ENCODE results near the gene ZRANB1. TPM values are rescaled to one million over a fixed set of nuclear protein-coding genes. Genes with fewer than 3 reads are reported as not detected.

ZRANB1 gene
- total RNA-seq, 1 donor from 2014 or later, result 27.2 TPM

GRCh38 chr10:124993736-124994451, 52.0 kb downstream of the ZRANB1 start:
- no peak for DNase-seq (ENCODE audit: low read depth)

DNA sequence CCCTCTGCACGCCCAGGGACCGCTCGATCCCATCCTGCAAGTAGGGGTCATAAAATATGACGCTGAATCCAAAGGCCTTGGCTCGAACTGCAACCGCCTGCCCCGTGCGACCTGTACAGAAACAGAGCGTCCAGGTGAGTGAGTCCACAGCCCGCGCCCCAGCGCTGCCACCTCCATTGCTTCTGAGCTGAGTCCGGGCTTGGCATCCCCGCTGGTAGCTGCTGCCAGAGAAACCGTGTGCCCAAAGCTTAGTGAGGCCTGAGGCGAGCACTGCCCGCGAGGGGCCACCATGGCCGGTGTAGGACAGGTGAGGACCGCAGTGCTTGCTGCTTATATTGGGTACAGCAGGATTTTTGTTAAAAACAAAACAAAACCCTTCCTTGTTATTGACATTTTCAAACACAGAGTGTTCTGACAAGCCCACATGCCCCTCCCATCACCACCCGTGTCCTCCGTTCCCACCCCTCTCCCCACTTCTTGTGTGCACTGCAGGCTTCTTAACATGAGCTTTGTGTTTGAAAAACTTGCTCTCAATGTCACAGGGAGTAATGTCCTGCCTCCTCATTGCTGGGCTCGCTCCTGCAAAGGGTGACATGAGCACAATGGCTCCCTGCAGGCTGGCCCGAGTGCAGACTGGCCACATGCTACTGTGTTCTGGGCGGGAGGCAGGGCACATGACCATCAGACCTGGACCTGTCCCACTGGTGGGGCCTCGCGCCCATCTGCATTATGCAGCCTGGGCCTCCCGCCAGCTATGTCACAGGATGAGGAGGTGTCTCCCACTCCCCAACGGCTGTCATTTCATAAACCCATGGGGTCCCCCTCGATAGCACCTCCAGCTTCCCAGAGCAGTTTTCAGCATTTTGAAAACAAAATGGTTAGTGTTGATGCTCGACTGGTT, 52.9 kb downstream of the ZRANB1 start:
- DNase-seq (ENCODE audit: low read depth), result no peak

- no peak for DNase-seq (ENCODE audit: low read depth)
Measured at GRCh38 chr10:124995605-124996004, 53.7 kb downstream of the ZRANB1 start.

- DNase-seq (ENCODE audit: low read depth), result no peak
Measured at GRCh38 chr10:124996127-124996853, 54.4 kb downstream of the ZRANB1 start.

GRCh38 chr10:124996854-124997215, 54.9 kb downstream of the ZRANB1 start:
- no peak for DNase-seq (ENCODE audit: low read depth)

DNA sequence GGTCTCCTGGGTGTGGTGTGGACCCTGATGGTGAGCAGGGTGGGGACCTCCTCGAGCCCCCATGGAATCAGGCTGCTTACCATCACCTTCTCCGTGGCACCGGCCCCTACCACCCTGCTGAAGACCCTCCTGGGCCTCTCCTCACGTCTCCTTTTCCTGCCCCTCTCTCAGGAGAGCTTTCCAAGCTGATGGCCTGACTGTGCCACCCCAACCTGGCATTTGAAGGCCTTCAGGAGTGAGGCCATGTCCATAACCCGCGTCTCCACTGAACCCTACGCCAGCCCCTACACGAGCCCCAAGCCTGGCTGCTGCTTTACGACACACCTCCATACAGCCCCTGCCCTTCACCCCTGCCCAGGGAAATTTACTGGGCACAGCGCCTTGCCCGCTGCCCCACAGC, 55.4 kb downstream of the ZRANB1 start:
- no peak for DNase-seq (ENCODE audit: low read depth)

DNA sequence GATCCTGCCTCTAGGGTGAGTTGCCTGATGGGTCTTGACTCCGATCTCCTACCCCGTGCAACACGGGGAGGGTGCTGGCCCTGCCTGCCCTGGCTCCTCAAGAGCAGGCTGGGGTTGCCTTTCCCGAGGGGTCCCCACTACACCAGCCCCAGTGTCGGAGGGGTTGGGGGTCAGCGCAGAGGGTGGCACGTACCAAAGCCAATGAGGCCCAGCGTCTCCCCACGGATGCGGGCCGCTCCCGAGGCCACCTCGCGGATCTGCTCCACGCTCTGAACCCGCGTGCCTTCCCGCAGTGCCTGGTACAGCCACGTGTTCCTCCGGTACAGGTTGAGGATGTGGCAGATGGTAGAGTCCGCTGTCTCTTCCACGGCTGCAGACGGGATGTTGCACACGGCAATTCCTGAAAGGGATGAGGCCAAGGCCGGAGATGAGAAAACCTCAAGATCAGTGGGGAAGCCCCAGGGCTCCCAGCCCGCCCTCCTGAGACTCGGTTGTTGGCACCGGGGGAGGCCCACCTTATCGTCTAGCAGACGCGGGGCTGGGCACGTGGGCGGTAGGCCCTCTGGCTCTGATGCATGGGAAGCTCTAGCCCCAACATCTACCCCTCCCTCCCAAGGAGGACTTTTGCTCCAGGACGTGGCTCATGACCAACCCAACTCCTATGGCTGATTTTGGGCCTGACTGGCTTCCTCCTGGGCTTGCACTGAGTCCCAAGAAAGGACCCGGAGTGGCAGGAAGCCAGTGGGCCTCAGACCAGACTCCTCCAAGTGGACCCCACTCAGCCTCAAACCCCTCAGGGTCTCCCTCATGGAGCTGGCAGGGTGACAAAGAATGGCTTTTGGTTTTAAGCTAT, 56.1 kb downstream of the ZRANB1 start:
- no peak for DNase-seq (ENCODE audit: low read depth)

GRCh38 chr10:124998624-124999291, 56.8 kb downstream of the ZRANB1 start:
- DNase-seq (ENCODE audit: low read depth), result no peak

GRCh38 chr10:124999433-125000365, 57.8 kb downstream of the ZRANB1 start:
- no peak for DNase-seq (ENCODE audit: low read depth)

GRCh38 chr10:125000366-125001312, 58.7 kb downstream of the ZRANB1 start:
- DNase-seq (ENCODE audit: low read depth), result no peak

DNA sequence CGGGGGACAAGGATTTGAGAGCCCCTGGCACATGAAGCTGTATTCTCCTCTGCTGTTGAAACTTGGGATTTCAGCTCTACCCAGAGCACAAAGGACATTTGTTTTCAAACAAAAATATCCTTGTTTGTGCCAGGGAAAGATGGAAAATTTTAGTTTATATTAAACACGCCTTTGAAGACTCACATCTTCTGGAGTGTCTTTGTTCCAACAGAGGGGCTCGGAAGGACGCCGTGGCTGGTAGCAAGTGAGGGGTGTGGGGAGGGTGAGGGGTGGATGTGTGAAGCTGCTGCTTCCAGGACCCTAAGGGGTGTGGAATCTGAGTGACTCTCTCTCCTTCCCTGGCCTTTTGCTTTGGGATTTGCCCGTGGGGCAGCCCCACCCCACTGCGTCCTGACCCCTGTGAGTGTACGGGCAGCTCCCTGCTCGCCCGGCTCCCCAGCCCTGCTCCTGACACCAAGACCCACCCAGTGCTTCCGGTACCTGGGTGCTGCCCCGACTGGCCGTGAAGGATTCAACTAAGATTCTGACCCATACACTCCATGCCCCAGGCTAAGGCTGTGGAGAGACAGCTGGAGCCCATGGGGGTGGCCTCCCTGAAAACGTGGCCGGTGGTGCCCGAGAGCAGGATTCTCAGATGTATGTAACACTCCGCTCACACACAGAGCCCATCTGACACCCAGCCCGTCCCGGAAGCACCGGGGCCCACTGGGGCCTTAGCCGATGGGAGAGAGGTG, 59.6 kb downstream of the ZRANB1 start:
- no peak for DNase-seq (ENCODE audit: low read depth)

GRCh38 chr10:125002047-125002422, 60.1 kb downstream of the ZRANB1 start:
- no peak for DNase-seq (ENCODE audit: low read depth)

DNA sequence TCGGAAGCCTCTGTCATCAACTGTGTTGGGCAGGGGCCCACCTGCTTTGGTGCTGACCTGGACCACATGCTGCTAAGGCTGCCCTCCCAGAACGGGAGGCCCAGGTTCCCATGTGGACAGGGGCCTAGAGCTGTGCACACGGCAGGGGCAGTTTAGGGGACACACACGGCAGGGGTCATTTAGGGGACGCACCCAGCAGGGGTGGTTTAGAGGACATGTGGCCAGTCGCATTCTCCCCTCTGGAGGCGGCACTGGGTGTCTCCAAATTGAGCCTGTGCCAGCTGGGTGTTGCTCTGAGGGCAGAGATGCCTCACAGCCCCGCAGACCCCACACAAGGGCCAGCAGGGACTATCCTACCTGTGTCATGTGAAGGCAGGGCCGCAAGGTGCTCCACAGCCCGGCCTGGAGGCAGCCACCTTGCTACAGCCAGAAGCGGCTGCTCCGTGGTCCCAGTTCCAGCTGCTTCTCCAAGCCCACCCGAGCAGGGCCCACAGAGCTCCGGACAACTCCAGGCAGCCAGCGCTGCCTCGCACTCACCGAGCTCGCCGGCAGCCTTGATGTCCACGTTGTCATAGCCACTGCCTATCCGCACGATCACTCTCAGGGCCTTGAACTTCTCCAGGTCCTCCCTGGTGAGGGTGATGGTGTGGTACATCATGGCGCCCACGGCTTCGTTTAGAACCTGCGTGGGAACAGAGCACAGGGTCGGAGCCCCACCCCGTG, 60.7 kb downstream of the ZRANB1 start:
- DNase-seq (ENCODE audit: low read depth), result no peak

DNA sequence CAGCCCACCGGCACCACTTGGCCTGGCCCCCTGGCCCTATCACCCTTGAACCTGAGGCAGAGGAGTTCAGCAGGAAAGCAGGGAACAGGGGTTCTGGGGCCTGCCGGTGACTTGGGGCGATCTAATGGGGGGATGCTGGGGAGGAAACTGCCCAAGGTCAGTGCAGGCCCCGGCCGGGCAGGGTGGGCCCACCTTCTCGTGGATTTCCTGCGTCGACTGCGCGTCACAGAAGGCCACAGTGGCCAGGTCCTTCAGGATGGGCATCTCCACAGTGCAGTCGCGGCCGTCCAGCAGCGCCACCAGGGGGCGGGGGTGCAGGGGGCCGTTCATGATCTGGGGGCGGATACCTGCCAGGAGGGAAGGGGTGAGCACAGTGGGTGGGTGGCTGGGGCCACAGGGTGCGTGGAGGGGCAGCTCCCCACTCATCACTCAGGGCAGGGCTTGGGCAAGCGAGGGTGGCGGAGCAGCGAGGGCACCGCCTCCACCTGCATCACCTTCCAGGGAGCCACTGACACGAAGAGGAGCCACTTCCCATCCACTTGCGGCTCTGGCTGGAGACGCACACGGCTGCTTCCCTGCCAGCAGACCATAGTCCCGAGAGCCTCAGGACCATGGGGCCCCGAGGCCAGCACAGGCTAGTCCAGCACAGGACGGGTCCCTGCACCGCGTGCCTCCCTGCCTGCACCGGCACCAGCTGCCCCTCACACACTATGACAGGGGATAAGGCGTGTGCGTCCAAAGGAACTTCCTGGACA, 61.4 kb downstream of the ZRANB1 start:
- no peak for DNase-seq (ENCODE audit: low read depth)

GRCh38 chr10:125003901-125004467, 62.1 kb downstream of the ZRANB1 start:
- no peak for DNase-seq (ENCODE audit: low read depth)

Data from renal cortical epithelial cell (primary cell).